ENCODE data around the gene AIF1L.
"Not testable (repeated sequence)": the region's sequence is repeated elsewhere in the genome, so short reads cannot be mapped to it uniquely, and the experiment has no call there.

Gene AIF1L

DNA sequence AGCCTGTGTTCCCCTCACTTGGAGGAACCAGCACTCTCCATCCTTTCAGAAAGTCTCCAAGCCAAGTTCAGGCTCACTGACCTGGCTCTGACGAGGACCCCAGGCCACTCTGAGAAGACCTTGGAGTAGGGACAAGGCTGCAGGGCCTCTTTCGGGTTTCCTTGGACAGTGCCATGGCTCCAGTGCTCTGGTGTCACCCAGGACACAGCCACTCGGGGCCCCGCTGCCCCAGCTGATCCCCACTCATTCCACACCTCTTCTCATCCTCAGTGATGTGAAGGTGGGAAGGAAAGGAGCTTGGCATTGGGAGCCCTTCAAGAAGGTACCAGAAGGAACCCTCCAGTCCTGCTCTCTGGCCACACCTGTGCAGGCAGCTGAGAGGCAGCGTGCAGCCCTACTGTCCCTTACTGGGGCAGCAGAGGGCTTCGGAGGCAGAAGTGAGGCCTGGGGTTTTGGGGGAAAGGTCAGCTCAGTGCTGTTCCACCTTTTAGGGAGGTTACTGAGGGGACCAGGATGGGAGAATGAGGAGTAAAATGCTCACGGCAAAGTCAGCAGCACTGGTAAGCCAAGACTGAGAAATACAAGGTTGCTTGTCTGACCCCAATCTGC, 24.4 kb downstream of the AIF1L start:
- DNase-seq (ENCODE audit: low read depth in 2 of 2): no peak

- DNase-seq (ENCODE audit: low read depth in 2 of 2): no peak
Observed at GRCh38 chr9:131121346-131121745, 25.0 kb downstream of the AIF1L start.

- no peak for DNase-seq (ENCODE audit: low read depth in 2 of 2)
Observed at GRCh38 chr9:131122158-131122557, 25.8 kb downstream of the AIF1L start.

GRCh38 chr9:131125038-131125287, 28.6 kb downstream of the AIF1L start:
- DNase-seq (ENCODE audit: low read depth in 2 of 2): no peak

DNA sequence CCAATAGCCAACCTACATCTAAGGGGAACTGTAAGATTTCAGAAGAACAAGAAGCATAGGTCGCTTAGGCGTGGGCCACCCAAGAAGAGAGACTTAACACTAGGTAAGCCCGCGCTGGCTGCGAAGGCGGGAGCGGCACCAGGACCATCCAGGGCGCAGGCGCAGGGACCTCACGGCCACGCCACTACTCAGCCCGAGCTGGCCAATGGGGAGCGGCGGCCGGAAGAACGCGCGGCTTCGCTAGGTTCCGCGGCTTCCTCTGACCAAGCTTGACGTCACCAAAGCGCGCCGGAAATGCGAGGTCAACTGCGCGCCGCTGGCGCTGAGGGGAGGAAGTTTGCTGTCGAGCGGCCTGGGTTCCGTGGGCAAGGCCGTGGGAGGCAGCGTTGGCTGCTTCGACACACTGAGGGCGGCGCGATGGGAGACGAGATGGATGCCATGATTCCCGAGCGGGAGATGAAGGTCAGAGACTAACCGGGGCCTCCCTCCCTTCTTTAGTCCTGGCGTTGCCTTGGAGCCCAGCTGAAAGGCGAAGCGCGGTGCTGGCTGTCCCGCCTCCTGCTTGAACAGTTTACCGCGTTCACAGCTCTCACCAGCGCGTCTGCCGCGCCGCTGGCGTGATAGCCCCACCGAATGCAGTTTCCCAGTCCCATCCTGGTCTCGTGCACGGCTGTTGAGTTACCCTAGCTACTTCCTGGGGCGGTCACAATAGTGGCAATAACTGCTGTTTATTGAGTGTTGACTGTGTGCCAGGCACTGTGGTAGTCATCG, 29.1 kb downstream of the AIF1L start, which contains the start of gene NUP214:
Gene NUP214, plus strand, starts transcription at position 299 of the 771 bp plus-strand sequence. Its CDS starts 119 bp downstream, at position 418.
- DNase-seq (ENCODE audit: low read depth in 2 of 2): peak; percentile 93 to 94

DNA sequence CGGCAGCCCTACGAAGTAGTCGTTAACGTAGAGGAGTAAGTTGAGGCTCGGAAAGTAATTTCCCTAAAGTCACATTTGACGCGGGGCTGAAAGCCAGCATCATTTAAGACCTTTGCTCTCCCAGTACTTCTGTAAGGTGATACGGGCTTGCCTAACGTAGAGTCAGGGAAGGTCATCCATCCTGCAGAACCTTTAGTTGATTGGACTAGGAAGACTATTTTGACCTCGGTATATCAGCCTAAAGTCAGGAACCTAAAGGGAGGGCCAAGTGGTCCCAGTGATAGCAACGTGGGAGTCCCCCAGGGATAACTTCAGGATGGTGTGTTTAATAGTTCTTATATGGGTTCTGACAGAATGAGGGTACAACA, 29.7 kb downstream of the AIF1L start:
- no peak for DNase-seq (ENCODE audit: low read depth in 2 of 2)

GRCh38 chr9:131129183-131129582, 32.9 kb downstream of the AIF1L start:
- no peak for DNase-seq (ENCODE audit: low read depth in 2 of 2)

- DNase-seq (ENCODE audit: low read depth in 2 of 2): no peak
Observed at GRCh38 chr9:131138676-131139075, 42.3 kb downstream of the AIF1L start.

DNA sequence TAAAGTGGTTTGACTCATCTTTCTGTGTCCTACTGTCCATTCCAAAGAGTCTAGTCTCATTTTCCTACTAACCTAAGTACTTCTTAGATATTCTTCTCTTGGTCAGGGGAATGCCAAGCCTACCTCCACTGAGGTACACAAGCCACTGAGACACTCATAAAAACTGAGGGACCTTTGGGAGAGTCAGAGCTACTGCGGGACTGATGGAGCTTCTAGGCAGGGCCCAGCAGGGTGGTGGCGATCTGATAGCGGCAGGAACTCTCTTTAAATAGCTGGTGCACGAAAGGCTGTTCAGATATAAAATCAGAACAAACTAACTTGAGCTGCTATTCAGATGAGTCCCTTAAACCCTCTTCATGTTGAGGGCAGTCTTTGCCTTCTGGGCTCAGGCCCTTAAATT, 43.8 kb downstream of the AIF1L start:
- no peak for DNase-seq (ENCODE audit: low read depth in 2 of 2)

DNA sequence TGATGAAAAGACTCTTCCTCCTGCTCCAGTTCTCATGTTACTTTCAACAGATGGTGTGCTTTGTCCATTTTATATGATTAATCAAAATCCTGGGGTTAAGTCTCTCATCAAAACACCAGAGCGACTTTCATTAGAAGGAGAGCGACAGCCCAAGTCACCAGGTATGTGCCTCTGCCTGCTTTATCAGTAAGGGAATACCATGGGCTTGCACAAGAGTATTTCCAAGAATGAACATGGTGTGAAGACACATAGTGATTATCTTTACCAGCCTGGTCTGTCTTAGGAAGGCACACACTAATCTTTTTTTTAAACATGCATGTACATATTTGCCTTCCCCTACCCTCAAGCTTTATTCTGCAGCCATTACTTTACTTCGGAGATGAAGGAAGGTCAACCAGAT, 44.2 kb downstream of the AIF1L start:
- DNase-seq (ENCODE audit: low read depth in 2 of 2): no peak

DNA sequence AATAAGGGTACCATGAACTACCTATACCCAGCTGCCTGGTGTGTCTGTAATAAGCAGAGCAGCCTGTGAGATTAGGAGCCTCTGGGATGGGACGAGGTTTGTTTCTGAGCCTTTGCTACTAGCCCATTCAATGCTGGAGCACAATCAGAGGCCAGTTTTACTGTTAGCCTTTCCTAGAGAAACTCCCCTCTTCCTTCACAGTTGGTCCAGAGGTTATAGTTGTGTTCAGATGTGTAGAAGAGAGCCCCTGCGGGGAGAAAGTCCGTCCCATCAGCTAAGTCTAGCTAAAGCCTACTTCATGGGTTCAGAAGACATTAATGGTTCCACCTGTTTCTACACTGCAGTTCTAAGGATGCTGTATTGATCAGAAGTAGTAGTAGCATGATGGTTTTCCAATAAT, 45.8 kb downstream of the AIF1L start:
- DNase-seq (ENCODE audit: low read depth in 2 of 2): no peak

DNA sequence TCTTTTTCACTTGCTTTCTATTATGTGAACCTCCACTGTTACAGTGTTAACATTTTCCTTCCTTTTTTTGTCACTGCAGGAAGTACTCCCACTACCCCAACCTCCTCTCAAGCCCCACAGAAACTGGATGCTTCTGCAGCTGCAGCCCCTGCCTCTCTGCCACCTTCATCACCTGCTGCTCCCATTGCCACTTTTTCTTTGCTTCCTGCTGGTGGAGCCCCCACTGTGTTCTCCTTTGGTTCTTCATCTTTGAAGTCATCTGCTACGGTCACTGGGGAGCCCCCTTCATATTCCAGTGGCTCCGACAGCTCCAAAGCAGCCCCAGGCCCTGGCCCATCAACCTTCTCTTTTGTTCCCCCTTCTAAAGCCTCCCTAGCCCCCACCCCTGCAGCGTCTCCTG, 47.9 kb downstream of the AIF1L start:
- DNase-seq (ENCODE audit: low read depth in 2 of 2): no peak

DNA sequence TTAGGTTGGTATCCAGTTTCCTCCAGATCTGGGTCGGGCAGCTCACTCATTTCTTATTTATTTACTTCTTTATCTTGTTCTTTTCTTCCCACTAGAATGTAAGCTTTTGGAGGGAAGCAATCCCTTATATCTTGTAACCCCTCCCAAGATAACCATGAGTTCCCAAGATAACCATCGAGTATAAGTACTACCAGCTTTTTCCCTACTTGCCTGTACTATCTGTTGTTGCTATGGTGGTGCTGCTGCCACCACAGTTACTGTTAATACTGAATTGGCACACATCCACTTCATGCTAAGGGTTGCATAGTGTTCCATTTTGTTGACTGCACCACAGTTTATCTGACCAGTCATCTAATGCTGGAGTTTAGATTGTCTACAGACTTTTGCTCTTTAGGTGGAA, 48.9 kb downstream of the AIF1L start:
- no peak for DNase-seq (ENCODE audit: low read depth in 2 of 2)

DNA sequence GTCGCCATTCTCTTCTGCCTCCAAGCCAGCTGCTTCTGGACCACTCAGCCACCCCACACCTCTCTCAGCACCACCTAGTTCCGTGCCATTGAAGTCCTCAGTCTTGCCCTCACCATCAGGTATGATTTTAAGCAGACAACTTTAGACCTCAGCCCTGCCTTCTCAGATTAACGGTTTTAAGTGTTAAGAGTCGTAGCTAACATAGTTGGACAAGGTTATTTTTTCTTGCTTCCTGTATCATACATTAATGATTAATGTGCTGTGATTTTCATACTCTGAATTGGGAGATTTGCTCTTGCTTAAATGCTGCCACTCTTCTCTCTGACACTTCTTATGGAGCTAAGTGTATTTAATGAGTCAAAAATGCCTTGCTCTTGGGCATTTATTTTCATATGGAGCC, 49.9 kb downstream of the AIF1L start:
- DNase-seq (ENCODE audit: low read depth in 2 of 2): no peak

GRCh38 chr9:131148276-131148675, 51.9 kb downstream of the AIF1L start:
- no peak for DNase-seq (ENCODE audit: low read depth in 2 of 2)

DNA sequence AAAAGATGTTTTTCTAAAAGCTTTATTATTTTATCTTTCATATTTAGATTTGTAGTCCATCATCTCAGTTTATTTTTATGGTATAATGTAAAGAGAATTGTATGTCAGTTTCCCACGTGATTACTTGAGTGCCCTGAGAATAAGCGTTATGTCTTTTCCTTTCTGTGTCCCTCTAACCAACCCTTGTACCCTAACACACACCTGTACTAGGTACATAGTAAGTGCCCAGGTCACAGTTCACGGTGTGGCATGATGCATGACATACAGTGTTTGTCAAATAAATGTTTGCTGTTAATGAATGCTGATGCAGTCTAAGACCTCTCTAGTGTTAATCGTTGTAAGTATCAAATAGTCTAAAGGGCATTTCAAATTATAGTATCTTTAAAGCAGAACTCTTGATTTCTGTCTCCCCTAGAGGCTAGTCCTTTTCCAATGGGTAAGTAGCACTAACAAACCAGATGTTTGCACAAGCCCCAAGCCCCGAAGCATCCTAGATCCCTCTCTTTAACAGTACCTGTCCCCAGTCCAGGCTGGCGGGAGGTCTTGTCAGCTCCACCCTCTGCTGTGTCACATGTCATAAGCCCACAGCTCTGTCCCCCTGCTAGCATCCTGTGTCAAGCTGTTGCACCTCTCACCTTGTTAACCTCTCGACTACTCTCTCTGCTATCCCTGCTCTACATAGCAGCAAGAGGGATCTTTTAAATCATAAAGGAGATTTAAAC, 52.8 kb downstream of the AIF1L start:
- DNase-seq (ENCODE audit: low read depth in 2 of 2): no peak

- DNase-seq (ENCODE audit: low read depth in 2 of 2): no peak
Observed at GRCh38 chr9:131149688-131150053, 53.3 kb downstream of the AIF1L start.

DNA sequence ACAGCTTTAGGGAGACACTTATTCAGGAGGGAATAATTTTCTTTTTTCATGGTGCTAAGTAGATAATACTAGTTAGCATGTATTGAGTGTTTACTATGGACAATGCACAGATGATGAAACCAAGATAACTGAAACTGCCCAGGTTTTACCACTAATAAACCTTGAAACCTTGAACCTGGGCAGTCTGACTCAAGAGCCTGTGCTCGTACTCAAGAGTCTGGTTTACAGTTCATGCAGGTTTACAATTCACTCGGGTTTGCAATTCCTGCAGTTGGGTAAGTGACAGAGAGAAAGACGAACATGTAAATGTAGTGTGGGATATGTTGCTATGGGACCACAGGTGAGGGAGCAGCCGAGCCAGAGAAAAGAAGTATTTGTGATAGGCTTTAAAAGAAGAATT, 57.3 kb downstream of the AIF1L start:
- DNase-seq (ENCODE audit: low read depth in 2 of 2): no peak

- not testable (repeated sequence) for DNase-seq (ENCODE audit: low read depth in 2 of 2)
Observed at GRCh38 chr9:131158673-131159072, 62.3 kb downstream of the AIF1L start.

DNA sequence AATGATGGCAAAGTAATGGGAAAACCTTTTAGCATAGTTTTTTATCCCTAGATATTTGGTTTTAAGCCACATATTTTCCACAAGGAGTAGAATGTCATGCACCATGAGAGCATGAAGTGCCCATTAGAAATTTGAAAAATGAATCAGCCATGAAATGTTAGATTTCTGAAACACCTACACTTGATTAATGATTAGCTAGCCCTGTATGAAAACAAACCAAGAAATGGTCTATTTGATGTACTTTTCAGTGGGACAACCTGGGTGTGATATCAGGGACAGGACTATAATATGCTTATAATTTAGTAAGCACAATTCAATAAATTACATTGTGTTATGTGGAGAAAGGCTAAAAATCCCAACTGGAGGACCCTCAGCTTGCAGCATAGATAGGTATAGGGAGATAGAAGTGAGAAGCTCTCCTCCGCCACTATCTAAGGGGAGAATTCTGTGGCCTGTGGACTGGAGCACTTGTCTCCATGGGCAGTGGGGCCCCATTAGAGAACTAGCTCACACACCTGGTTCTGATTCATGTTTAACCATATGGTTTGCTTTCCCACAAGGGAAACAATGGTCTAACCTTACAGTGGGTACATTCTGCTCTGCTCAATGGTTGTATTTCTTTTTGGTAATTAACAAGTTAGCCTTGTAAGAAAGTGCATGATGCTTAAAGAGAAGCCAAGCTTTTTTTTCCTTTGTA, 64.2 kb downstream of the AIF1L start:
- DNase-seq (ENCODE audit: low read depth in 2 of 2): no peak

- no peak for DNase-seq (ENCODE audit: low read depth in 2 of 2)
Observed at GRCh38 chr9:131161585-131161984, 65.3 kb downstream of the AIF1L start.

DNA sequence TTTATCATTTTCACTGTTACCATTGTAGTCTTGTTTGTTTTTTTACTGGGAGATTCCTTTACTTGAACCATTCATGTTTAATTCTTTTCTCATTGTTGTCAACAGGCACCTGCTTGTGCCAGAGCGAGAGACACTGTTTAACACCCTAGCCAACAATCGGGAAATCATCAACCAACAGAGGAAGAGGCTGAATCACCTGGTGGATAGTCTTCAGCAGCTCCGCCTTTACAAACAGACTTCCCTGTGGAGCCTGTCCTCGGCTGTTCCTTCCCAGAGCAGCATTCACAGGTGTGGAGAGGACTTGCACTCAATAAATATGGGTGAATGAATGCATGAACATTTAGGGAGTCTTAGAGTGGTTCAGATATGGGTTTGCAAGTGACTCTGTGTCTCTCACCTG, 66.6 kb downstream of the AIF1L start:
- no peak for DNase-seq (ENCODE audit: low read depth in 2 of 2)

GRCh38 chr9:131165523-131165922, 69.2 kb downstream of the AIF1L start:
- DNase-seq (ENCODE audit: low read depth in 2 of 2): no peak

Data from fibroblast of skin of left quadriceps (primary cell).